Measurements from ENCODE around the gene IRAK1BP1.

IRAK1BP1 gene

DNA sequence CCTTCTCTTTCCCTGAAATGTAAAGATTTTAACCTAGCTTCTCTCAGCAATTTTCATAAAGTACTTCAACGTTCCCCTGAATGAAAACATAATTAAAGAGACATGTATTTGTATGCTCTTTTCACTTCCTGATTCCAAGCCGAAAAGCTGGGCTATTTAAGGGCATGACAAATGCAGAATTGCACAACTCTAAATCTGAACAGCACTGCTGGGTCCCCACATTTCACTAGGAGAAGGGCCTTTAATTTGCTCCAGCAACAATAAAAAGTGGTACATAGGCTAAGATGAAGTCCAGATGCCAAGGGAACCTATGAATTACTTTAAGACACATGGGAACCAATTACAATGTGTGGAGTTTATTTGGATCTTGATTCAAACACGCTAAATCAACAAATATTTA lies 42.0 kb downstream of the IRAK1BP1 start:
- no peak overlapping the region for H2AFZ ChIP-seq (ENCODE audit: low read depth, low read length, severe bottlenecking)
- H3F3A ChIP-seq (ENCODE audit: insufficient read depth), result no peaks in the 10 kb centered on the region
- TF ChIP-seq EZH2phosphoT487 (conservative IDR thresholded peaks at IDR 0.05; ENCODE audit: low read length), result no peak
- TF ChIP-seq, protein P1, sequence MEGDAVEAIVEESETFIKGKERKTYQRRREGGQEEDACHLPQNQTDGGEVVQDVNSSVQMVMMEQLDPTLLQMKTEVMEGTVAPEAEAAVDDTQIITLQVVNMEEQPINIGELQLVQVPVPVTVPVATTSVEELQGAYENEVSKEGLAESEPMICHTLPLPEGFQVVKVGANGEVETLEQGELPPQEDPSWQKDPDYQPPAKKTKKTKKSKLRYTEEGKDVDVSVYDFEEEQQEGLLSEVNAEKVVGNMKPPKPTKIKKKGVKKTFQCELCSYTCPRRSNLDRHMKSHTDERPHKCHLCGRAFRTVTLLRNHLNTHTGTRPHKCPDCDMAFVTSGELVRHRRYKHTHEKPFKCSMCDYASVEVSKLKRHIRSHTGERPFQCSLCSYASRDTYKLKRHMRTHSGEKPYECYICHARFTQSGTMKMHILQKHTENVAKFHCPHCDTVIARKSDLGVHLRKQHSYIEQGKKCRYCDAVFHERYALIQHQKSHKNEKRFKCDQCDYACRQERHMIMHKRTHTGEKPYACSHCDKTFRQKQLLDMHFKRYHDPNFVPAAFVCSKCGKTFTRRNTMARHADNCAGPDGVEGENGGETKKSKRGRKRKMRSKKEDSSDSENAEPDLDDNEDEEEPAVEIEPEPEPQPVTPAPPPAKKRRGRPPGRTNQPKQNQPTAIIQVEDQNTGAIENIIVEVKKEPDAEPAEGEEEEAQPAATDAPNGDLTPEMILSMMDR (IDR thresholded peaks at IDR 0.05; ENCODE audit: insufficient read depth, low read length, poor library complexity, severe bottlenecking), result no peak
- no peak overlapping the region for H3K4me3 ChIP-seq (ENCODE audit: insufficient read depth, low read length, poor library complexity, severe bottlenecking)
- H3K9me2 ChIP-seq (replicated peaks; ENCODE audit: insufficient read depth, low read length), result no peaks in the 10 kb centered on the region
- H4K20me1 ChIP-seq (ENCODE audit: low read depth, low read length), result no peaks in the 10 kb centered on the region
- H3K36me3 ChIP-seq (ENCODE audit: low read length), result no peaks in the 10 kb centered on the region
- no peaks in the 10 kb centered on the region for H3K27me3 ChIP-seq (ENCODE audit: low read length)
- no peaks in the 10 kb centered on the region for H3K79me2 ChIP-seq (ENCODE audit: insufficient read depth, low read length)
- no peak overlapping the region for H3K4me2 ChIP-seq (ENCODE audit: low read depth, low read length, poor library complexity, severe bottlenecking)
- H3K9me3 ChIP-seq (ENCODE audit: insufficient read depth, low read length), result no peaks in the 10 kb centered on the region
- H3K27ac ChIP-seq (ENCODE audit: low read depth, low read length), result no peak overlapping the region
- H3K9ac ChIP-seq (ENCODE audit: low read length), result no peak overlapping the region

DNA sequence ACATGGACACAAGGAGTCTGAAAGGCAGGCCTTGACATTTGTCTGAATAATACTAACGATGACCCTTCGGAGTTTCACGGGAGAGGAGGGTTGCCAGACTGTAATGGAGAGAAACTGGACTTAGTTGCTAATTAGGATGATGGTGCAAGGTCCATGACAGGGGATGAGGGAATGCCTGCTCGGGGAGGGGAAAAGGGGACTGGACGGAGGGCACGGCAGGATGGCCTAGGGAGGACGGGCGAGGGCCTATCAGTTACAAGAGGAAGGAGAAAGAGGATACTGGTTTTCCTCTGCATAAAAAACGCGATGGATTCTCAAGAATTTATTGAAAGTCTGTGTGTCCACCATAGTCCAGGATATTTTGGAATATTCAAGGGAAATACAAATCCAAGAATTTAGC lies 42.7 kb downstream of the IRAK1BP1 start:
- H3K27me3 ChIP-seq (ENCODE audit: low read length), result no peaks in the 10 kb centered on the region
- no peak overlapping the region for H3K4me2 ChIP-seq (ENCODE audit: low read depth, low read length, poor library complexity, severe bottlenecking)
- H4K20me1 ChIP-seq (ENCODE audit: low read depth, low read length), result no peaks in the 10 kb centered on the region
- no peak overlapping the region for H3K4me3 ChIP-seq (ENCODE audit: insufficient read depth, low read length, poor library complexity, severe bottlenecking)
- no peak overlapping the region for H2AFZ ChIP-seq (ENCODE audit: low read depth, low read length, severe bottlenecking)
- H3K9ac ChIP-seq (ENCODE audit: low read length), result no peak overlapping the region
- H3F3A ChIP-seq (ENCODE audit: insufficient read depth), result no peaks in the 10 kb centered on the region
- H3K9me2 ChIP-seq (replicated peaks; ENCODE audit: insufficient read depth, low read length), result no peaks in the 10 kb centered on the region
- no peak overlapping the region for H3K27ac ChIP-seq (ENCODE audit: low read depth, low read length)
- no peaks in the 10 kb centered on the region for H3K36me3 ChIP-seq (ENCODE audit: low read length)
- H3K79me2 ChIP-seq (ENCODE audit: insufficient read depth, low read length), result no peaks in the 10 kb centered on the region
- H3K9me3 ChIP-seq (ENCODE audit: insufficient read depth, low read length), result no peaks in the 10 kb centered on the region
- no peak for TF ChIP-seq EZH2phosphoT487 (conservative IDR thresholded peaks at IDR 0.05; ENCODE audit: low read length)
- TF ChIP-seq, protein P1 (IDR thresholded peaks at IDR 0.05; ENCODE audit: insufficient read depth, low read length, poor library complexity, severe bottlenecking), result no peak

DNA sequence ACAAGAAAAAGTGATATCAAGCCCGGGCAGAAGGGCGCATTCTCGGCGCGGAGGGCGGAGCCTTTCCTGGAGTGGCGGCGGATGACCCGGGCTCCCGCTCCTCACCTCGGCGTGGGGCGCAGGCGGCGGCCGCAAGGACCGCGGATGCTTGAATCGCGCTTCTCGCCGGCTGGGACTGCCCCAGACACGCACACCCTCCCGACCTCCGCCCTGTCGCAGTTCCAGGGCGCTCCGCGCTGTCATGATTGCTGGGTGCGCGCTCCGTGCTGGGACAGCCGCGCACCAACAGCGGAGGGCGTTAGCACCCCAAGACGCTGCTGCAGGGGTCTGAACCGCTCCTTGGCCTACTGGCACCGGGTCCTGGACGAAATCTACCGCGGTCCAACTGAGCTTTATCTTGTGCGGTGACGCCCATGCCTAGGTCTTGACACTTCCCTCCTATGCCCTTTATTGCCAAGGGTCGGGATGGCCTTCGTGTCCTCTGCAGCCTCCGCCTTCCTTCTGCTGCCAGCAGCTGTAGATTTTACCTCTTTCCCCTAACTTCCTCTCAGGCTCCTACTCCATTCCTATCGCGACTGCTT lies 43.3 kb downstream of the IRAK1BP1 start:
- no peaks in the 10 kb centered on the region for H4K20me1 ChIP-seq (ENCODE audit: low read depth, low read length)
- H3K9me3 ChIP-seq (ENCODE audit: insufficient read depth, low read length), result no peaks in the 10 kb centered on the region
- no peaks in the 10 kb centered on the region for H3K9me2 ChIP-seq (replicated peaks; ENCODE audit: insufficient read depth, low read length)
- H3F3A ChIP-seq (ENCODE audit: insufficient read depth), result no peaks in the 10 kb centered on the region
- no peaks in the 10 kb centered on the region for H3K79me2 ChIP-seq (ENCODE audit: insufficient read depth, low read length)
- no peaks in the 10 kb centered on the region for H3K27me3 ChIP-seq (ENCODE audit: low read length)
- no peak overlapping the region for H3K27ac ChIP-seq (ENCODE audit: low read depth, low read length)
- no peak overlapping the region for H3K4me3 ChIP-seq (ENCODE audit: insufficient read depth, low read length, poor library complexity, severe bottlenecking)
- H3K9ac ChIP-seq (ENCODE audit: low read length), result no peak overlapping the region
- H3K4me2 ChIP-seq (ENCODE audit: low read depth, low read length, poor library complexity, severe bottlenecking), result no peak overlapping the region
- H2AFZ ChIP-seq (ENCODE audit: low read depth, low read length, severe bottlenecking), result no peak overlapping the region
- H3K36me3 ChIP-seq (ENCODE audit: low read length), result no peaks in the 10 kb centered on the region
- TF ChIP-seq, protein P1 (IDR thresholded peaks at IDR 0.05; ENCODE audit: insufficient read depth, low read length, poor library complexity, severe bottlenecking), result no peak
- TF ChIP-seq EZH2phosphoT487 (conservative IDR thresholded peaks at IDR 0.05; ENCODE audit: low read length), result no peak

All from SU-DHL-6 (cell line).